GM11168 (cell line): ENCODE data around the gene OR2H2.

Experiments
- in situ Hi-C: fragments of 300-500 bp; cut with MboI; formaldehyde crosslinking; loops from one replicate; pipeline ENCODE4 v1.12.0; 2022; ENCODE audit warnings: low sequenced_read_pairs; ENCODE audit not compliant: unreplicated experiment

Gene OR2H2

DNA sequence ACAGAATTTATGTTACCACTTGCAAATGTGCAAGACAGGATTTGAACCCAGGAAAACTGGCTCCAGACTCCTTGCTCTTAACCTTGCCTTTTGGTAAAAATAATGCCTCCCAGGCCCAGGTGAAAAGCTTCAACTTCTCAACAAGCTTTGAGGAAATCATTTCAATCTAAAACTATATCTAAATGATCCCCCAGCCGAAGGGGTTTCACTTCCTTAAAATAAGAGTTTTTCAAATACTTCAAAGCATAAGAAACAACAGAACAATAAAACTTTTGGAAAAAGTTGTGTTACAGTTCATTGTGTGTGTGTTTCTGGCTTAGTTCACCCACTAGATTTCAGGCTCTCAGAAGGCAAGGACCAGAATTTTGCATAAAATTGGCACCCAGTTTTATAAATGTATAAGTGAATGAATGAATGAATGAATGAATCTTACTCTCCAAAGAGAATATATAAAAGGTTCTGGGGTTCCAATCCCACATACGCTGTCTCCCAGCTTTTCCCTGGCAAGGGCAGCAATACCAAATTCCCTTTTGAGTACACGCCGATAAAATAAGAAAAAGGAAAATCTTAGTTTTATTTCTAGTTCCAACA, 5.4 kb downstream of the OR2H2 start:
- in situ Hi-C loops = no loop called here

DNA sequence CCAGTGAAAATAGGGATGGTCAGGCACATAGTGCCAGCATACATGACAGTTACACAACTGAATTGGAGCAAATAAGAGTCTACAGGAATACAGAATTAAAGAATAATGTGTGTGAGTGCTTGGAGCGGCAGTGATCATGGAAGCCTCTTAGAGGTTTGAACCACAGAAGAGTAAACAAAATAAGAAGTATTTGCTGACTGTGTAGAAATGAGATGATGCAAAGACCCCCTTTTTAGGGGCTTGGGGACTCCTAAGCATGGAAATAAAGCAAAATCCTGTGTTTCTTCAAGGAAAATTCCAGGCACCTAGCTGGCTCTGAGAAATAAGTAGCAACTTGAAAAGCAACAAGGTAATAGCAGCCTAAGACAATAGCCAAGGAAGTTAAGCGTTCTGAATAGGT, 6.8 kb downstream of the OR2H2 start:
- in situ Hi-C loops = no loop called here

DNA sequence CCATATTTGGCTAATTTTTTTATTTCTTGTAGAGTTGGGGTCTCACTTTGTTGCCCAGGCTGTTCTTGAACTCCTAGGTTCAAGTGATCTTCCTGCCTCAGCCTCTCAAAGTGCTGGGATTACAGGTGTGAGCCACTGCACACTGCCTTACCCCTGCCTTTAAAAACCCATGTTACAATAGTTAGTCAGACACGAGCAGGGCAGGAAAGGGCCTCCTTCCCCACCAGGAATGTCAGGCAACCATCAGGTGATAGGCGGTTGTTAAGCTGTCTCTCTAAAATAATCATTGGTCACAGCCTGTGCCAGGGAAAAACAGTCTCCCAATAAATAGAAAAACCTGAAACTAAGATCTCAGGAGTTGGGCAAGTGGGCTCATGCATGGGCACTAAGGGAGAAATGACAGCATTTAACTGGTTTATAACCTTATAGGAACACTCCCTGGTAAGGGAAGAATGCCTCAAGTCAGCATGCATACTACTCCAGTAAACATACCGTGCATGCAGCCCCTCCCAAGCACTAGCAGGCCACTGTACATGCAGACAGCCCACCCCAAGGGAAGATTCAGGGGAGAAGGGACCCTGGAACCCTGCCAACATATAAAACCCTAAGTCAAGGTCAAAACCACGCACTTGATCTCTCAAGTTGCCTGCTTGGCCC, 8.4 kb downstream of the OR2H2 start:
- in situ Hi-C loops = no loop called here

DNA sequence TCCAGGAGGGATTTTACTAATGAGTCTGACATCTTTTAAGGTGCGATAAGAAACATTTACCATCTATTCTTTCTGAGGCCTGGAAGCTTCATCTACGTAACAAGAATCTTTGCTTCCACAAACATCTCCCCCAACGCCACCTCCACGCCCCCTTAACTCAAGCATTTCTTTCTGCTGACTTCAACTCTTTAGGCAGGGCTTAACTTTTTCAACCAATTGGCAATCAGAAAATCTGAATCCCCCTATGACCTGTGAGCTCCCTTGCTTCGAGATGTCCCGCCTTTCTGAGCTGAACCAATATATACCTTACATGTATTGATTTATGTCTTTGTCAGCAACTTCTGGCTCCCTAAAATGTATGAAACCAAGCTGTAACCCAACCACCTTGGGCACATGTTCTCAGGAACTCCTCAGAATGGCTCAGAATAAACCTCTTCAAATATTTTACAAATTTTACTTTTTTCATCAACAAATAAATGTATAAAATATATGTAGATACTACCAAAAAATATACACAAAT, 11.5 kb downstream of the OR2H2 start:
- in situ Hi-C loops = no loop called here

DNA sequence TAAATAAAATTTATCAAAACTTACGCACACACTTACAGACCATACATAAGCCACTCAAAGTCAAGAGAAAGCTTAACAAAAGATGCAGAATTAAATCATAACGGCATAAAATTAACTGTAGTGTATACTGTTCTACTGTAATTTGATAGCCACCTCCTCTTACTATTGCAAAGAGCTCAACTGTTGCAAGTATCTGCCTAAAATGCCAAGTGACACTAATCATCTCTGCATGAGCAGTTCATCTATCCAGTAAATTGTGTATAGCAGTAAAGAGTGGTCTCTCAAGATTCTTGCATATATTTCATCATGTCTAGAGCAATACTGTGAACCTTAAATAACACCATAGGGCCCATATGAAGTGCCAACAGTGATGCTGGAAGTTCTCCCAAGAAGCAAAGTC, 12.3 kb downstream of the OR2H2 start:
- in situ Hi-C loops = no loop called here

DNA sequence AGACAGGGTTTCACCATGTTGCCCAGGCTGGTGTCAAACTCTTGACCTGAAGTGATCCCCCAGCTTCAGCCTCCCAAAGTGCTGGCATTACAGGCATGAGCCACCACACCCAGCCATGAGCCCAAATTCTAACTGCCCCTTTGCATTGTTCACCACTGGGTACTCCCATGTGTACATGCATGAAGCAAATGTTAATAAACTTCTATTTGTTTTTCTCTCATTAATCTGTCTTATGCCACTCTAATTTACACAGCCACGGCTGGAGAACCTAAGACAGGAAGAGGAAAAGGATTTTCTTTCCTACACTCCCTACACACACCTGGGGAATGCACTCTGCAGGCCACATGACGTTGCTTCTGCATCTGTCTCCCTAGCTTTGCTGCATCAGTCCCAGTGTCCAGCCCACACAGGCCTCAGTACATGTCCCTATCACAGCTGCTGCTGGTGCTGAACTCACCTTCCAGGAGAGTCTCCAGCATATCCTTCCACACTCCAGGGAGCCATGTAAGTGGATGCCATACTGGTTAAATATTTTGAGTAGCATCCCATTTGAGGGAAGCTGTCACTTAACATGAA, 13.3 kb downstream of the OR2H2 start:
- in situ Hi-C loops = no loop called here

DNA sequence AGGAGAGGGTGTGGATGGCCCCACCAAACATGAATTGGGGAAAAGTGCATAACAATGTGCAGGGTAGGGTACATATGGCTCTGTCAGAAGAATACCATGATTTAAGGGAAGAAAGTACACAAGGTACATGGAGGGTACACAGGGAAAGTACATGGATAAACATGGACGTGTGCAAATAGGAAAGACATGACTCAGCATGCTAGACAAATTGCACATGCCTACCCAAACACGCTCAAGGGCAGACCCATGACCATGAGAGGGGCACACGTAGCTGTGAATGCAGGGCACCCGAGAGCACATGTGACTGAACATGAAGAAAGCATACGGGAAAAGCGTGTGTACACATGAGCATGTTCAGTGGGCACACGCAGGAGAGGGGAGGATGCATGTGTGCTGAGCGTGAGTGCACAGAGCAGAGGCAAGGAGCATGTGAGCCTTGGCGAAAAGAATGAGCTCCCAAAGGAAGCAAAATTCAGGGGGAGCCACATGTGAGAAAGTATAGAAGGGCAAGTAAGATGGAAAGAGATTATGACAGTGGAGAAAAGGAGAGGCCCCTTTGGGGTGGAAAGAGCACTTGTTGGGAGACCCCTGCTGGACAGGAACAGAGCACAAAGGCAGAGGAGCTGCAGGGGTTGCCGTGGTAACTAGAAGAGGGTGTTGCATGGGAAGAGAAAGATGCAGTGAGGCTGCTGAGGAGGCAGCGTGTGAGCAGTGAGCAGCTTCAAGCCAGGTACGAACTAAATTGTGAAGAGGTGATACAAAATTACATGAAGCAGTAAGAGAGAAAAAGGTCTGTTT, 17.8 kb downstream of the OR2H2 start:
- in situ Hi-C loops = no loop called here

DNA sequence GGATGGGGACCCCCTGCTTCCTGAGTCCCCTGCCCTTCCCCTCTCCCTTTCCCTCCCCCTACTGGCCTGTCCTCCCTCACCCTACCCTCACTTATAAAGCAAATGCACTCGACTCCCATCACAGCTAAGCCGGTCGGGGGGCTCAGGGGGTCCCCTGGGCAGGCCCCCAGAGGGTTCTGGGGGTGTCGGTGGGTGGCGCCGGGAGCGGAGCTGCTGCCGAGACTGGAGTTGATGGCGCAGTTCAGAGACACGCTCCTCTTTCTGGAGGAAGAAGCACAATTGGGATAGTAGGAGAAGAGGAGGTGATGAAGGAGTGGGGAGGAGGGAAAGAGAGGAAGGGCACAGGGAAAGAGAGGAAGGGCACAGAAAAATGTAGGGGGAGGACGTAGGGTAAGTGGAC, 18.5 kb downstream of the OR2H2 start:
- in situ Hi-C loops = no loop called here

DNA sequence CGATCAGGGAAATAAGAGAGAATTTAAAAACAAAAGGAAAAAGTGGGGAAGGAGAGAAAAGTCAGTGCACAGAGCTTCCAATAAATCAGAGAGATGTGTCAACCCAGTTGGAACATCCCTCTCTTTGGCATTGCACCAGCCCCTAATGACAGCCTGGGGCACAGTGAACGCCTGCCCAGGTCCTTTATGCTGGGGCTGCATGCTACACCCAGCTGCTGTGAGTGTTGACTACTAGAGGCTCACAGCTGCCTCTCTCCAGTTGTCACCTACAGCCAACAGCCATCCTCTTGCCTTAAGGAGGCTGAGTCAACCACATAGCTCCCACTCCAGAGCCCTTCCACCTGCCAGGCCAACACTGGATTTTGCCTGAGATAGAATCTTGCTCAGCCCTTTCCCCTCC, 19.0 kb downstream of the OR2H2 start:
- in situ Hi-C loops = no loop called here

DNA sequence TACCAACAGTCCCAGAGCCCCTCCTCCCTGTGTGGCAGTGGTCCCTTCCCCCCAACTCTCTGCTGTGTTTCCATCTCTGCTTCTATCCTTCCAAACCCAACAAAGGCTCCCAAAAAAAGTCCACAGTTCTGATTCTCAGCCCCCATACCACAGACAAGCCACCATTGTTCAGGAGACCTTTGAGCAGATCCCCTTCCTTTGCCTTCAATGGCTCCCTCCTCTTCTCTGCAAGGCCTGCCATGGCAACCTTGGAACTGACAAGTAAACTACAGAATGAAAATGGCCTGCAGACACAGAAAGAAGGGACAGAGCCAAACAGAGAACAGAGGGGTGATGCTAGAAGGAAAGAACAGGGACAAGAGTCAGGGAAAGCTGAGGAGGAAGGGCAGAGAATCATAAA, 23.2 kb downstream of the OR2H2 start:
- in situ Hi-C loops = no loop called here

DNA sequence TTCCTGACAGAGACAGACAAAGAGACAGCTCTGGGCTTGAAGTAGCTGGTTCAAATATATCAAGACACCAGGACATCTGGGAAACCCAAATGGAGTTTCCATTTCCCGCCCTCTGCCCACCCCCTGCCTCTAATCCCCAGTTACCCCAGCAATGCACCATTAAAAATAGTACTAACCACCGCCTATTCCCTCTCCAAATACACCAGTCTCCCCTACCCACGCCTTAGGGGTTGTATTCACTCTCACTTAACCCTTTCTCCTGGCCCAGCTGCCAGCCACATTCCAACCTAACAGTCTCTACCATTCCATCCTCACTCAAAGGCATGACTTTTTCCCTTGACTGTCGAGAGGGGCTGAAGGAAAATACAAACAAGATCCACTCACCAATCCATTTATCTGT, 25.6 kb downstream of the OR2H2 start:
- in situ Hi-C loops = no loop called here

DNA sequence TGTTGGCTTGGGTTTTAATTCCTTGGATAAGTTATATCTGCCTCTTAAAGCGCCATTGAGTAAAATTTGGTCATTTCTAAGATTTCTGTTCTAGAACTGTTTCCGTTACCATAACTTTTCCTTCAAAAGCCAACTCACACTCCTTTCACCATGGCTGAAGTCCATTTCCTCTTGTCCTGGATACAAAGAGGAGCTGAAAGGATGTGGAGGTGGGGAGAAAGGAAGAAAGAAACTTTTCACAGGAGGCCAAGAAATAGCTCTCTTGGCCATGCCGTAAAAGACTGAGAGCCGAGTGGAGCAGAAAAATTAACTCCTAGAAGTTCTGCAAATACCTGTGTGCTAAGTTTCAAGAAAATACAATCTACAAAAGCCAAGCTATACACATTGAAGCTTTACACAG, 26.5 kb downstream of the OR2H2 start:
- in situ Hi-C loops = no loop called here

DNA sequence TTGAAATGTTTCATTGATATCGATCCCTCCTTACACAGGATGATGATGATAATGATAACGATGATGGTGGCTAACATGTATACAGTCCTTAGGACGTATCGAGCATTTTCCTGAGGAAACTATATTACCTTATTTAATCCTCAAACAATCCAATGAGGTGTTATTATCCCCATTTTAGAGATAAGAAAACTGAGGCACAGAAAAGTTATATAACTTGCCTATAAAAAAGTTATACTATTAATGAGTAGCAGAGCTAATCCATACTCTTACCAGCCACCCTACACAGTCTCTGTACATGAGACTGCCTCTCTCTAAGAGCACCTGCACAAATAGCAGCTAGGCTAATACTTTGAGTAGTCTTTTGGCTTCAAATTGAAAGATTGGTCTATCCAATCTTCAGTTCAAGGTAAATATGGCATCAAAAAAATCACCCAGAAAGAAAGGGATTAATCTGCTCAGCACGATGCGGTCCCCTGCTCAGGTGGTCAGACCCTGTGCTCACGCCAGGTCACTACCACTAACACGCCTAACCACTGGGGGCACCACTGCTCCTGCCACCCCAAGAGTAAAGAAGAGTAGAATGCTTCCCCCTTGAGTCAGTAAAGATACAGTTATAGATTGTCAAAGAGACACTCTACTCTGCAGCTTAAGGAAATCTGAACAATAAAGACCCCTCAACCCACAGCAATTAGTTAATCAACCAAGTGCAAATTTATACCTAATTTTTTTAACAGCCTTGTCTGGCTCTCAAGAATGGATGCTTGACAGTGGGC, 33.0 kb downstream of the OR2H2 start:
- in situ Hi-C loops = no loop called here

DNA sequence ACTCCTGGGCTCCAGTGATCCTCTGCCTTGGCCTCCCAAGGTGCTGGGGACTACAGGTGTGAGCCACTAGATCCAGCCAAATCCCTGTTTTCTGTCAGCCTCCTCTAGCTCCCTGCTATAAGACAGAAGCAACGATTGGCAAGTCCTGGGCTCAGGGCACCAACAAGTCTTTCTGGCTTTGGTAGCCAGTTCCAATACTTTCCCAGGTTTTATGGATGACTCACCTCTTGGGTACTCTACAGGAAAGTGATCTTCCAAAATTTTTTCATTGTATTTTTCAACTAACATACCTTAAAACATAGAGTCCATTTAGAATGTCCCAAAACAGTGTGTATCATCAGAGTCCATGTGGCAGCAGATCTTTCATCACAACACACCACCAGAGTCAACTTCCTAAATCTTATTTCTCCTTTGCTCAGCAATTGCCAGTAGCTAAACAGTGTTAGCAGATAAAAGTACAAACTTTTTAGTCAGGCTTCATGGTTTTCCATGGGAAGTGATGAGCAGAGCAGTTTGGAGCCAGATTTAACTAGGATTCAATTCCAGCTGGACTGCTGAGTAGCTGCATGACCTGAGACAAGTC, 34.7 kb downstream of the OR2H2 start:
- in situ Hi-C loops = no loop called here

DNA sequence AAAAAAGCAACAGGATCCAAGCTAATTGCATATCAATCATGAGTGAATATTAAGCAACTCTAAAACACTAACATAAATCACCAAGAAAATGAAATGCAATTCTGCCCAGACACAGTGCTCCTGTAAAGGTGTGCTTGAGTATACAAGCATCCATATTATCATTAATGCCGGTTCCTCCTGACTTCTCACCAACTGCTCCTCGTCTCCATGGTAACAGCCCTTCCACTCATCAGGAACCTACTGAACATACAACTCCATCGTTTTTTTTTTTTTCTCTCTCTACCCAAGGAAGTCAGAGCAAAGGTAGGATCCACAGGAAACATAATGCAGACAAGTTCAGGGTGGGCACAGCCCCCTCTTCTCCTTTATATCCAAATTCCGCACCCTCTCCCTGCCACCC, 35.7 kb downstream of the OR2H2 start:
- in situ Hi-C loops = no loop called here

DNA sequence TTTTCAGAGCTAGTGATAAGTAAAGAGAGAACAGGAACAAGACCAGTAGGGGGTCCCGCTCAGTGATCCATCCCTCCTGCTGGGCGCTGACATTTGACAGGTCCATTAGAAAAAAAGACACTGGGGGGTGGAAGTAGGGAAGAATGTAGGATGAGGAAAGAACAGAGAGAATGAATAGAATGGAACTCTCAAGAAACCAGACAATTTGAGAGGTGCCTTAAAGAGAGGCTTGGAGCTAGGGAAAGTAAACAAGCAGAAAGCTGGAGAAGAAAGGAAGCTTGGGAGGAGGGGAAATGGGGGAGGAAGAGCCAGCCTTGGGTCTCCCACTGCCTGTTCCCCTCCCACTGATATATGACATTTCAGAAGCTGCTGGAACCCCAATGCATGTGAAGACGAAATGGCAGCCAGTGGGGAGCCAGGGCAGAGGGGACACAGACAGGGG, 39.6 kb downstream of the OR2H2 start:
- in situ Hi-C loops = no loop called here

DNA sequence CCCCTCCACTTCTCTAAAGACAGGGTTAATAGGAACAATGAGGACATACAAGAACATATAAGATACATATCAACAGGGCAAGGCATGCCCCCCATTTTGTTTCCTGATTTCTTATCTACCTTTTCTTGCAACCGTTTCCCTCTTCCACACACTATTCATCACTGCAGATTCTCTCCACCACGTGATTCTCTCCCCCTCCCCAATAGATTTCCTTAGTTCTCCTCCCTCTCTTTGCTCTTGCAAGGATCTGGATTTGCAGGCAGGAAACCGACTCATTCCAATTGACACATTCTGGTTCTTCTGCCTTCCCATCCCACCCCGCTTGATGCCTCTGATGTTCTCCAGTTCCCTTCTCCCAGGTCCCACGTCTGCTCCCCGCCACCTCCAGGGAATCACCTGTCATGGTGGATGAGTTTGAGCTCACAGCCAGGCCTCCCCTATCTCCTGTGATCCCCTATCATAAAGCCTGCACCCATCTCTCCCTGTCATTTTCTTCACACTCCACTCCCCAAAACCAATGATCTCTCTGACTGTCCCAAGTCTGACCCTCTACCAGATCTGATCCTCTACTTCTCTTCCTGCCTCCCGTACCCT, 40.5 kb downstream of the OR2H2 start:
- in situ Hi-C loops = no loop called here

DNA sequence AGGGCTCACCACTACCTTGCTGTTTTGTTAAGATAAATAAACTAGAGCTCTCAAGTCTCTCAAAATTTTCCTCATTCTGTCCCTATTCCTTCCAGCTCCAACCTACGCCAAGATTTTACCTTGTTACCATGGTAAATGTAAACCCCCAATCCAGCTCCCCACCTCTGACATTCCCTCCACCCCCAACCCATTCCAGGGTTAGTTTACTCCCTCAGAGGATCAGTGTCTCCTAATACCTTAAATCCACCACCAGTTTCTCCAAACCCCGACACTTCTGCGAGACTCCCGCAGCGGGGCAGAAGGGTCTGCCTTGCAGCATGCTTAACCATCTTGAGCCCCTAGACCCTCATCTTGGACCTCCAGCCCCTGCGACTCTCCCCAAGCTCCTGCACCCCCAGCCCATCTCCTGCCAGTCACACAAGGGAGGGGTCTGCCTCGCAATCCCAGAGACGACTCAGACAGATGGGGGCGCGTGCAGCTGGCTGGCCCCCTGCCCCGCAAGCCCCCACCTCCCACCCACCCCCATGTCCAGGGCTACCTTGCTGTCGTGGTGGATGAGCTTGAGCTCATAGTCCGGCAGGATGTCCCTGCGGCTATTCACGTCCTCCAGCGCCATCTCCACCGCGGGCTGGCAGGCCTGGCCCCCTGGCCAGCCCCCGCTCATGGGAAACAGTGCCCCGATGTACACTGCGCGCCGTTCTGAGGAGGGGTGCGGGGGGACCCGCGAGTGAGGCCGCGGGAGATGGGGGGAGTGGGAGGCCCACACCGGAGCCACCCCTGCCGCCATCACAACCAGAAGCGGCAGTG, 42.2 kb downstream of the OR2H2 start:
- in situ Hi-C loops = no loop called here
